ENCODE measurements around the gene LRP2. TPM values are rescaled to one million over a fixed set of nuclear protein-coding genes. Genes with fewer than 3 reads are reported as not detected.

The LRP2 gene
- polyA plus RNA-seq, 1 donor (not counting 4 experiments of a cell fraction or from before 2014, with no cell fraction given): not detected

DNA sequence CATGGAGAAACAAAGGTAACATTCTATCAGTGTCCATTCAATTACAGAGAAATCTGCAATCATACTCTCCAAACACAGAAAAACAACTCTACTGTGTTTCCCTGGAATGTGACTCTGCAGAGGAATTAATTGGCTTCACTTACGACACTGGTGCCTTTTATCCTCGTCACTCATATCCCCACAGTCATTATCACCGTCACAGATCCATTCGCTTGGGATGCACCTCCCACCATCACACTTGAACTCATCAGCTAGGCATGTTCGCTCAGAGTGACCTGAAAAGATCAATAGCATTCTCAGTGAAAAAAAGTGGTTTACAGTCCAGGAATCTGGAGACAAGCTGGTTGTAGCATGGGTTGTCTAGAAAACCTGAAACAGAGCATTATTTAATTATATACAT is 168.7 kb downstream of the LRP2 start:
- dilution Hi-C loops (cut with MboI; ENCODE audit: extremely low pct_ligation_motif_present, low sequenced_read_pairs): no loop called here
- no peak for FAIRE-seq
- no peak overlapping the region for H3K27ac ChIP-seq (ENCODE audit: control insufficient read depth, insufficient read depth, low read length)
- H3K27me3 ChIP-seq (ENCODE audit: control insufficient read depth, extremely low read depth, insufficient read depth, low read length): no peaks in the 10 kb centered on the region
- TF ChIP-seq, protein P1, sequence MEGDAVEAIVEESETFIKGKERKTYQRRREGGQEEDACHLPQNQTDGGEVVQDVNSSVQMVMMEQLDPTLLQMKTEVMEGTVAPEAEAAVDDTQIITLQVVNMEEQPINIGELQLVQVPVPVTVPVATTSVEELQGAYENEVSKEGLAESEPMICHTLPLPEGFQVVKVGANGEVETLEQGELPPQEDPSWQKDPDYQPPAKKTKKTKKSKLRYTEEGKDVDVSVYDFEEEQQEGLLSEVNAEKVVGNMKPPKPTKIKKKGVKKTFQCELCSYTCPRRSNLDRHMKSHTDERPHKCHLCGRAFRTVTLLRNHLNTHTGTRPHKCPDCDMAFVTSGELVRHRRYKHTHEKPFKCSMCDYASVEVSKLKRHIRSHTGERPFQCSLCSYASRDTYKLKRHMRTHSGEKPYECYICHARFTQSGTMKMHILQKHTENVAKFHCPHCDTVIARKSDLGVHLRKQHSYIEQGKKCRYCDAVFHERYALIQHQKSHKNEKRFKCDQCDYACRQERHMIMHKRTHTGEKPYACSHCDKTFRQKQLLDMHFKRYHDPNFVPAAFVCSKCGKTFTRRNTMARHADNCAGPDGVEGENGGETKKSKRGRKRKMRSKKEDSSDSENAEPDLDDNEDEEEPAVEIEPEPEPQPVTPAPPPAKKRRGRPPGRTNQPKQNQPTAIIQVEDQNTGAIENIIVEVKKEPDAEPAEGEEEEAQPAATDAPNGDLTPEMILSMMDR (optimal IDR thresholded peaks at IDR 0.05 in 1 of 3, IDR thresholded peaks at IDR 0.05 in 1 of 3, conservative IDR thresholded peaks at IDR 0.05 in 1 of 3; ENCODE audit: extremely low read depth in 1 of 3, insufficient read depth in 2 of 3, low read length in 3 of 3): no peak
- TF ChIP-seq EZH2 (IDR thresholded peaks at IDR 0.05; ENCODE audit: low read length): no peak
- no peaks in the 10 kb centered on the region for H3K4me1 ChIP-seq (ENCODE audit: control insufficient read depth, extremely low read depth, insufficient read depth, low read length)
- no peaks in the 10 kb centered on the region for H3K36me3 ChIP-seq (ENCODE audit: control insufficient read depth in 2 of 2, extremely low read depth in 1 of 2, insufficient read depth in 2 of 2, low read length in 2 of 2)
- H3K4me2 ChIP-seq (ENCODE audit: control insufficient read depth, extremely low read depth, insufficient read depth, low read depth, low read length): no peak overlapping the region
- no peaks in the 10 kb centered on the region for H3K79me2 ChIP-seq (ENCODE audit: control insufficient read depth, insufficient read depth, low read length)
- DNase-seq (ENCODE audit: low read depth, low spot score): no peak
- no peak overlapping the region for H3K9ac ChIP-seq (ENCODE audit: control insufficient read depth, extremely low read depth, insufficient read depth, low read length)
- no peaks in the 10 kb centered on the region for H3K9me3 ChIP-seq (ENCODE audit: control insufficient read depth, low read depth, low read length)
- no peaks in the 10 kb centered on the region for H3K9me1 ChIP-seq (ENCODE audit: control insufficient read depth, extremely low read depth, insufficient read depth, low read length)
- no peak overlapping the region for H3K4me3 ChIP-seq (ENCODE audit: control insufficient read depth in 2 of 3, extremely low read depth in 1 of 3, insufficient read depth in 2 of 3, low read depth in 1 of 3, low read length in 3 of 3)
- H2AFZ ChIP-seq (ENCODE audit: control insufficient read depth, low read length): no peak overlapping the region
- no peaks in the 10 kb centered on the region for H4K20me1 ChIP-seq (ENCODE audit: control insufficient read depth, extremely low read depth, insufficient read depth, low read length)

DNA sequence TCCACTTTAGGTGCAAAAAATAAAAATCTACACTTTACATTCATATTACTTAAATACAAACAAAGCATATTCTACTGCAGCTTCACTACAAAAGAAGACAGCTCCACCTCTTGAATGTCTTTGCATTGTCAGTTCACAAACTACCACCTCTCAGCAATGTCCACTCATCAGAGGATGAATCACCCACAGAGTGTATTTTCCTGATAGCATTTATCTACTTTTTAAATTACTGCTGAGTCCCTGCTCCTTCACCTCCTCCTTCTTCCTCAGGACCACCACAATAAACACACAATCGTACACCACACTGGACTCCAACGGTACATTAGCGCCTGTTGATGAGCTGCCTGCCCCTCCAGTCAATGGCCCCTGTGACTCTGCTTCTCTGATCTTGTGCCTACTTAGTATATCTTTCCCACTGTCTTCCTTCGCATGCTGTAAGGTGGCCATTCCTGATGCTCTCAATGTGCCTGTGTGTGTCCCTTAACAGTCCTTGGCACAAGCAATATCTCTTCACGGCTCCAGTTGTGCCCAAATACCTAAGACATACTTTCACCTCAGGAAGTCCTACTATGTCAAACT is 172.0 kb downstream of the LRP2 start:
- no peak overlapping the region for H3K4me3 ChIP-seq (ENCODE audit: control insufficient read depth in 2 of 3, extremely low read depth in 1 of 3, insufficient read depth in 2 of 3, low read depth in 1 of 3, low read length in 3 of 3)
- no peak overlapping the region for H2AFZ ChIP-seq (ENCODE audit: control insufficient read depth, low read length)
- no peaks in the 10 kb centered on the region for H3K79me2 ChIP-seq (ENCODE audit: control insufficient read depth, insufficient read depth, low read length)
- H3K4me1 ChIP-seq (ENCODE audit: control insufficient read depth, extremely low read depth, insufficient read depth, low read length): no peaks in the 10 kb centered on the region
- no peaks in the 10 kb centered on the region for H4K20me1 ChIP-seq (ENCODE audit: control insufficient read depth, extremely low read depth, insufficient read depth, low read length)
- peaks cover 3% of the 10 kb centered on the region for H3K27me3 ChIP-seq (ENCODE audit: control insufficient read depth, extremely low read depth, insufficient read depth, low read length)
- dilution Hi-C loops (cut with MboI; ENCODE audit: extremely low pct_ligation_motif_present, low sequenced_read_pairs): no loop called here
- no peak overlapping the region for H3K27ac ChIP-seq (ENCODE audit: control insufficient read depth, insufficient read depth, low read length)
- H3K9me3 ChIP-seq (ENCODE audit: control insufficient read depth, low read depth, low read length): no peaks in the 10 kb centered on the region
- H3K9ac ChIP-seq (ENCODE audit: control insufficient read depth, extremely low read depth, insufficient read depth, low read length): no peak overlapping the region
- DNase-seq (ENCODE audit: low read depth, low spot score) (no peak), FAIRE-seq (no peak)
- no peaks in the 10 kb centered on the region for H3K9me1 ChIP-seq (ENCODE audit: control insufficient read depth, extremely low read depth, insufficient read depth, low read length)
- no peak overlapping the region for H3K4me2 ChIP-seq (ENCODE audit: control insufficient read depth, extremely low read depth, insufficient read depth, low read depth, low read length)
- no peaks in the 10 kb centered on the region for H3K36me3 ChIP-seq (ENCODE audit: control insufficient read depth in 2 of 2, extremely low read depth in 1 of 2, insufficient read depth in 2 of 2, low read length in 2 of 2)
- TF ChIP-seq EZH2 (IDR thresholded peaks at IDR 0.05; ENCODE audit: low read length): no peak
- TF ChIP-seq, protein P1 (optimal IDR thresholded peaks at IDR 0.05 in 1 of 3, IDR thresholded peaks at IDR 0.05 in 1 of 3, conservative IDR thresholded peaks at IDR 0.05 in 1 of 3; ENCODE audit: extremely low read depth in 1 of 3, insufficient read depth in 2 of 3, low read length in 3 of 3): no peak

Measured in keratinocyte (primary cell).